WERI-Rb-1 (cell line): Measurements from ENCODE around the gene LBHD1.
A peak's percentile ranks its signal among the peaks of the same experiment; 100 is the strongest.
"Not testable (repeated sequence)": the region's sequence is repeated elsewhere in the genome, so short reads cannot be mapped to it uniquely, and the experiment has no call there.

Source experiments
- DNase-seq: peaks from one replicate; pipeline ENCODE4 v3.0.0-alpha.2; 2020
- H3K27ac ChIP-seq: fragments of 250-450 bp; sonication (Bioruptor Pico); 2 replicates; pipeline ENCODE4 v1.5.1; 2020; ENCODE audit warnings: mild to moderate bottlenecking, moderate library complexity
- H3K27me3 ChIP-seq: fragments of 250-450 bp; sonication (Bioruptor Pico); 2 replicates; pipeline ENCODE4 v1.5.1; 2021; ENCODE audit warnings: mild to moderate bottlenecking, low read depth, moderate library complexity; ENCODE audit not compliant: insufficient read depth, severe bottlenecking
- H3K36me3 ChIP-seq: fragments of 250-450 bp; sonication (Bioruptor Pico); 2 replicates; pipeline ENCODE4 v1.5.1; 2020; ENCODE audit warnings: mild to moderate bottlenecking, moderate library complexity
- H3K4me3 ChIP-seq: 2 replicates; pipeline ENCODE4 v1.5.1; 2011; ENCODE audit warnings: low read depth, mild to moderate bottlenecking, control low read depth, low read length
- H3K9me3 ChIP-seq: fragments of 250-450 bp; sonication (Bioruptor Pico); 2 replicates; pipeline ENCODE4 v1.5.1; 2021; ENCODE audit warnings: mild to moderate bottlenecking, moderate library complexity; ENCODE audit not compliant: severe bottlenecking
- CTCF ChIP-seq: IDR thresholded peaks from 2 replicates; pipeline ENCODE4 v1.5.1; 2011; ENCODE audit warnings: low read depth, mild to moderate bottlenecking, control low read depth, inconsistent platforms, low read length

The LBHD1 gene

GRCh38 chr11:62708392-62708791 lies 36.3 kb upstream of the LBHD1 start:
- no peak for TF ChIP-seq CTCF
- no peak overlapping the region for H3K4me3 ChIP-seq
- no peaks in the 10 kb centered on the region for H3K9me3 ChIP-seq
- H3K36me3 ChIP-seq, result peaks cover 62% of the 10 kb centered on the region
- H3K27ac ChIP-seq, result peak overlapping the region; percentile 87
- DNase-seq, result no peak
- H3K27me3 ChIP-seq, result no peaks in the 10 kb centered on the region

- no peak for TF ChIP-seq CTCF
- Histone ChIP-seq H3K9me3 (no peaks in the 10 kb centered on the region), H3K27ac (peak within 1 kb of the TSS; percentile 87), H3K36me3 (peaks cover 55% of the 10 kb centered on the region), H3K4me3 (peak within 1 kb of the TSS; percentile 60), H3K27me3 (no peaks in the 10 kb centered on the region)
- DNase-seq, result peak; percentile 65
Observed at GRCh38 chr11:62707277-62707861, 35.3 kb upstream of the LBHD1 start, which contains the start of the genes BSCL2 and GNG3. BSCL2 (minus strand) TSS chr11:62707424; CDS start chr11:62707195, 229 bp downstream. GNG3 (plus strand) TSS chr11:62707676; CDS start chr11:62708296, 620 bp downstream.

GRCh38 chr11:62706850-62707247 lies 34.8 kb upstream of the LBHD1 start:
- no peak for TF ChIP-seq CTCF
- peak overlapping the region; percentile 60 for H3K4me3 ChIP-seq
- H3K27ac ChIP-seq, result peak overlapping the region; percentile 84
- H3K27me3 ChIP-seq, result no peaks in the 10 kb centered on the region
- H3K9me3 ChIP-seq, result no peaks in the 10 kb centered on the region
- peaks cover 57% of the 10 kb centered on the region for H3K36me3 ChIP-seq
- no peak for DNase-seq

GRCh38 chr11:62705880-62706849 lies 34.1 kb upstream of the LBHD1 start:
- no peaks in the 10 kb centered on the region for H3K9me3 ChIP-seq
- no peaks in the 10 kb centered on the region for H3K27me3 ChIP-seq
- H3K36me3 ChIP-seq, result peaks cover 54% of the 10 kb centered on the region
- H3K4me3 ChIP-seq, result peak overlapping the region; percentile 60
- H3K27ac ChIP-seq, result peak overlapping the region; percentile 84
- no peak for TF ChIP-seq CTCF
- peak; percentile 94 for DNase-seq

GRCh38 chr11:62705413-62705812 lies 33.3 kb upstream of the LBHD1 start:
- Histone ChIP-seq H3K9me3 (no peaks in the 10 kb centered on the region), H3K27me3 (no peaks in the 10 kb centered on the region), H3K36me3 (peaks cover 50% of the 10 kb centered on the region), H3K4me3 (peak overlapping the region; percentile 60), H3K27ac (peak overlapping the region; percentile 81)
- TF ChIP-seq CTCF, result no peak
- peak; percentile 54 for DNase-seq

GRCh38 chr11:62703921-62704320 lies 31.9 kb upstream of the LBHD1 start:
- H3K36me3 ChIP-seq, result peaks cover 45% of the 10 kb centered on the region
- not testable (repeated sequence) for H3K27ac ChIP-seq, H3K4me3 ChIP-seq, H3K9me3 ChIP-seq, DNase-seq, H3K27me3 ChIP-seq
